CD8-positive, alpha-beta memory T cell (primary cell): ENCODE results near the gene FMNL3. TPM values are rescaled to one million over a fixed set of nuclear protein-coding genes. Genes with fewer than 3 reads are reported as not detected.

Source experiments
- CTCF ChIA-PET: fragments of 350-600 bp; sonication (Branson Sonifier 250); formaldehyde crosslinking; loops from one replicate; lab custom pipeline; 2021; ENCODE audit warnings: antibody characterized with exemption; lab: Charles Lee
- POLR2A ChIA-PET: fragments of 350-600 bp; sonication (Branson Sonifier 250); formaldehyde crosslinking; loops from one replicate; lab custom pipeline; 2021; ENCODE audit warnings: antibody characterized with exemption; lab: Charles Lee
- DNase-seq, 5 donors: peaks; one replicate each; pipeline versions ENCODE4 v3.0.0 to v3.0.0-alpha.2; 2020 to 2022; ENCODE audit warnings: mixed read lengths in 1 of 5
- H3K27ac ChIP-seq: one replicate; pipeline ENCODE4 v1.7.0; 2013; ENCODE audit warnings: low read depth, mild to moderate bottlenecking, low read length, moderate library complexity
- H3K27me3 ChIP-seq: 2 replicates; pipeline ENCODE4 v1.7.0; 2013; ENCODE audit warnings: low read length, mild to moderate bottlenecking; ENCODE audit not compliant: insufficient read depth, poor library complexity, severe bottlenecking
- H3K36me3 ChIP-seq: 2 replicates; pipeline ENCODE4 v1.7.0; 2013; ENCODE audit warnings: mild to moderate bottlenecking, low read length, moderate library complexity; ENCODE audit not compliant: insufficient read depth
- H3K4me1 ChIP-seq: 2 replicates; pipeline ENCODE4 v1.7.0; 2013; ENCODE audit warnings: mild to moderate bottlenecking, low read length, moderate library complexity; ENCODE audit not compliant: insufficient read depth
- H3K4me3 ChIP-seq: 2 replicates; pipeline ENCODE4 v1.7.0; 2013; ENCODE audit warnings: mild to moderate bottlenecking, low read length
- H3K9me3 ChIP-seq: 2 replicates; pipeline ENCODE4 v1.7.0; 2013; ENCODE audit warnings: mild to moderate bottlenecking, low read length
- H3K27ac Mint-ChIP-seq, 8 donors: one replicate each; pipeline ENCODE4 v1.8.0; 2020 to 2021; ENCODE audit warnings: mixed read lengths in 8 of 8, mild to moderate bottlenecking in 6 of 8, inconsistent platforms in 3 of 8, moderate library complexity in 3 of 8
- H3K27me3 Mint-ChIP-seq, 2 donors: one replicate each; pipeline ENCODE4 v1.8.0; 2020 to 2021; ENCODE audit warnings: mixed read lengths in 2 of 2, mild to moderate bottlenecking in 1 of 2, moderate library complexity in 1 of 2
- H3K36me3 Mint-ChIP-seq, 3 donors: one replicate each; pipeline ENCODE4 v1.8.0; 2020 to 2021; ENCODE audit warnings: mixed read lengths in 3 of 3, inconsistent platforms in 1 of 3, mild to moderate bottlenecking in 1 of 3
- H3K4me1 Mint-ChIP-seq, 3 donors: one replicate each; pipeline ENCODE4 v1.8.0; 2020 to 2021; ENCODE audit warnings: mixed read lengths in 3 of 3, inconsistent platforms in 1 of 3, mild to moderate bottlenecking in 1 of 3
- H3K4me3 Mint-ChIP-seq, 7 donors: one replicate each; pipeline ENCODE4 v1.8.0; 2020 to 2021; ENCODE audit warnings: mixed read lengths in 7 of 7, mild to moderate bottlenecking in 6 of 7, moderate library complexity in 4 of 7, inconsistent platforms in 2 of 7
- H3K9me3 Mint-ChIP-seq, 5 donors: one replicate each; pipeline ENCODE4 v1.8.0; 2020 to 2022; ENCODE audit warnings: mixed read lengths in 5 of 5, mild to moderate bottlenecking in 3 of 5, moderate library complexity in 2 of 5, inconsistent platforms in 1 of 5
- polyA plus RNA-seq: library from polyadenylated mRNA; unstranded; fragments of 300-500 nt; fragmentation: Illumina TruSeq; gene quantifications from one replicate; pipeline ENCODE4 v1.2.3, GENCODE V29; 2021
- total RNA-seq, 2 experiments: library from RNA; stranded (reverse); gene quantifications; one replicate each; pipeline ENCODE4 v1.2.3, GENCODE V29; 2021

The FMNL3 gene
- total and polyA plus RNA-seq, 3 experiments from 2014 or later = 6.3 to 36.7 (median 35.8) TPM

- Histone ChIP-seq H3K4me1 (peaks cover 69% of the 10 kb centered on the region), H3K27me3 (no peaks in the 10 kb centered on the region), H3K27ac (no peak overlapping the region), H3K36me3 (no peaks in the 10 kb centered on the region), H3K9me3 (no peaks in the 10 kb centered on the region), H3K4me3 (no peak overlapping the region)
- H3K27ac Mint-ChIP-seq = peak overlapping the region in 7 of 8 donors; percentile 66 to 100 (median 91)
- ChIA-PET POLR2A (interaction anchor here (0.8 kb wide), 1 partner anchor 20 kb away, joined by 4 read pairs; no protein-coding TSS in a partner anchor), CTCF (interaction anchor here (1.0 to 14.4 kb wide), 2 partner anchors 24 to 40 kb away, joined by 3 to 120 read pairs; partner anchors contain the start of gene FMNL3)
- no peak for DNase-seq
- H3K27me3 Mint-ChIP-seq = no peaks in the 10 kb centered on the region
- H3K4me3 Mint-ChIP-seq = peak overlapping the region in 1 of 7 donors; percentile 1
- peaks cover 72 to 91% (median 91%) of the 10 kb centered on the region in 3 donors for H3K4me1 Mint-ChIP-seq
- H3K36me3 Mint-ChIP-seq = peaks cover 6 to 17% (median 9%) of the 10 kb centered on the region in 3 donors
- H3K9me3 Mint-ChIP-seq = no peaks in the 10 kb centered on the region
Measured at GRCh38 chr12:49665384-49665783, 41.8 kb downstream of the FMNL3 start.

- peaks cover 69% of the 10 kb centered on the region for H3K4me1 ChIP-seq
- no peaks in the 10 kb centered on the region for H3K9me3 Mint-ChIP-seq
- ChIA-PET CTCF (interaction anchor here (1.0 to 14.4 kb wide), 3 partner anchors 9 to 41 kb away, joined by 3 to 120 read pairs (median 17); partner anchors contain the start of gene FMNL3), POLR2A (interaction anchor here (0.6 to 0.8 kb wide), 2 partner anchors 19 to 22 kb away, joined by 4 to 5 read pairs; no protein-coding TSS in a partner anchor)
- H3K27me3 Mint-ChIP-seq = no peaks in the 10 kb centered on the region
- H3K36me3 Mint-ChIP-seq = peaks cover 6 to 22% (median 9%) of the 10 kb centered on the region in 3 donors
- peaks cover 66 to 91% (median 87%) of the 10 kb centered on the region in 3 donors for H3K4me1 Mint-ChIP-seq
- no peaks in the 10 kb centered on the region for H3K27me3 ChIP-seq
- H3K9me3 ChIP-seq = no peaks in the 10 kb centered on the region
- H3K27ac ChIP-seq = no peak overlapping the region
- no peak for DNase-seq
- peak overlapping the region; percentile 66 to 100 (median 90) for H3K27ac Mint-ChIP-seq
- no peak overlapping the region for H3K4me3 ChIP-seq
- peak overlapping the region in 3 of 7 donors; percentile 23 to 51 (median 41) for H3K4me3 Mint-ChIP-seq
- peaks cover 4% of the 10 kb centered on the region for H3K36me3 ChIP-seq
Measured at GRCh38 chr12:49664591-49665239, 42.5 kb downstream of the FMNL3 start.

DNA sequence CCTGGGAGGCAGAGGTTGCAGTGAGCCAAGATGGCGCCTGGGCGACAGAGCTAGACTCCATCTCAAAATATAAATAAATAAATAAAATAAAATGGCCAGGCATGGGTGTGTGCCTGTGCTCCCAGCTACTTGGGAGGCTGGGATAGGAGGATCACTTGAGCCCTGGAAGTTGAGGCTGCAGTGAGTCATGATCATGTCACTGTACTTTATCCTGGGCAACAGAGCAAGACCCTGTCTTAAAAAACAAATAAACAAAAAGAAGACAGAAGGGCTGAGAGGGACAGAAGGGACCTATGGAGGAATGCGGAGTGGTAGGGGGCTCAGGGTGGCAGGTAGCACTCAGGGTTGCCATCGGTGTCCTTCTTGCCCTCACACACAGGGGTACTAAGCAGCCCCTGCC, 43.0 kb downstream of the FMNL3 start:
- peaks cover 6 to 24% (median 9%) of the 10 kb centered on the region in 3 donors for H3K36me3 Mint-ChIP-seq
- Histone ChIP-seq H3K4me1 (peaks cover 67% of the 10 kb centered on the region), H3K9me3 (no peaks in the 10 kb centered on the region), H3K27ac (no peak overlapping the region), H3K4me3 (no peak overlapping the region), H3K36me3 (peaks cover 4% of the 10 kb centered on the region), H3K27me3 (no peaks in the 10 kb centered on the region)
- ChIA-PET CTCF (interaction anchor here (2.7 to 14.4 kb wide), 3 partner anchors 10 to 42 kb away, joined by 17 to 120 read pairs (median 20); partner anchors contain the start of gene FMNL3), POLR2A (interaction anchor here (1.6 kb wide), 1 partner anchor 35 kb away, joined by 7 read pairs; no protein-coding TSS in a partner anchor)
- no peak for DNase-seq
- no peaks in the 10 kb centered on the region for H3K27me3 Mint-ChIP-seq
- H3K9me3 Mint-ChIP-seq = no peaks in the 10 kb centered on the region
- peak overlapping the region; percentile 75 to 100 (median 98) for H3K27ac Mint-ChIP-seq
- H3K4me1 Mint-ChIP-seq = peaks cover 65 to 90% (median 82%) of the 10 kb centered on the region in 3 donors
- H3K4me3 Mint-ChIP-seq = peak overlapping the region in 4 of 7 donors; percentile 23 to 63 (median 41)

- ChIA-PET POLR2A (interaction anchor here (0.6 to 2.1 kb wide), 7 partner anchors 8 to 136 kb away, joined by 3 to 8 read pairs (median 7); partner anchors contain the start of gene TMBIM6), CTCF (interaction anchor here (0.9 to 14.4 kb wide), 9 partner anchors 8 to 296 kb away, joined by 3 to 120 read pairs (median 3); partner anchors contain the start of genes FMNL3 and SPATS2)
- peaks cover 62% of the 10 kb centered on the region for H3K4me1 ChIP-seq
- Mint-ChIP-seq H3K4me3 (peak overlapping the region; percentile 18 to 92 (median 81)), H3K9me3 (no peaks in the 10 kb centered on the region), H3K4me1 (peaks cover 60 to 83% (median 73%) of the 10 kb centered on the region in 3 donors), H3K36me3 (peaks cover 7 to 29% (median 9%) of the 10 kb centered on the region in 3 donors), H3K27me3 (no peaks in the 10 kb centered on the region), H3K27ac (peak overlapping the region; percentile 96 to 100 (median 98))
- H3K4me3 ChIP-seq = peak overlapping the region; percentile 46
- H3K27me3 ChIP-seq = no peaks in the 10 kb centered on the region
- H3K9me3 ChIP-seq = no peaks in the 10 kb centered on the region
- H3K27ac ChIP-seq = peak overlapping the region; percentile 62
- peak; percentile 67 to 88 (median 77) for DNase-seq
- H3K36me3 ChIP-seq = peaks cover 4% of the 10 kb centered on the region
Measured at GRCh38 chr12:49662998-49663843, 44.0 kb downstream of the FMNL3 start.

DNA sequence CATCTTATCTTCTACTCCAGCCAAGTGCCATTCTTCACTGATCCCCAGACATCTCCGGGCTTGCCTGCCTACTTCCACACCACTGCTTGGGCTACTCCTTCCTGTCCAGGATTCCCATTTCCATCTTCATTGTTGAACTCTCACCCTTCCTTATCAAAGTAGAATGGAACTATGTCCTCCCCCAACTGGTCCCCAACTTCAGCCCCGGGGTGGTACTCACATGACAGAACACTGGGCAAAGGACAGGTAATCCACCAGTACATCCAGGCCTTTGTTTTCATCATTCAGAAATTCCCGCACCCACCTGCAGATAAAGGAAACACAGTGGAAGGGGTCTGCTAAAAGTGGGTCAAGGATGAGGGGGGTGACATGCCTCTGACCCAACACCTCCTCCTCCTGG, 45.5 kb downstream of the FMNL3 start:
- H3K9me3 Mint-ChIP-seq = no peaks in the 10 kb centered on the region
- Histone ChIP-seq H3K9me3 (no peaks in the 10 kb centered on the region), H3K4me3 (no peak overlapping the region), H3K4me1 (peaks cover 60% of the 10 kb centered on the region), H3K27me3 (no peaks in the 10 kb centered on the region), H3K27ac (no peak overlapping the region), H3K36me3 (peaks cover 11% of the 10 kb centered on the region)
- CTCF ChIA-PET = interaction anchor here (1.3 to 3.0 kb wide), 3 partner anchors 13 to 39 kb away, joined by 3 to 20 read pairs (median 5); partner anchors contain the start of gene PRPF40B
- DNase-seq = no peak
- peaks cover 16 to 42% (median 16%) of the 10 kb centered on the region in 3 donors for H3K36me3 Mint-ChIP-seq
- peak overlapping the region in 5 of 7 donors; percentile 4 to 87 (median 54) for H3K4me3 Mint-ChIP-seq
- H3K4me1 Mint-ChIP-seq = peaks cover 57 to 77% (median 58%) of the 10 kb centered on the region in 3 donors
- peak overlapping the region; percentile 96 to 100 (median 98) for H3K27ac Mint-ChIP-seq
- POLR2A ChIA-PET = interaction anchor here (0.8 to 2.1 kb wide), 2 partner anchors 9 to 80 kb away, joined by 3 to 8 read pairs; partner anchors contain the start of gene TMBIM6
- H3K27me3 Mint-ChIP-seq = no peaks in the 10 kb centered on the region

GRCh38 chr12:49661191-49661590, 46.0 kb downstream of the FMNL3 start:
- H3K36me3 Mint-ChIP-seq = peaks cover 16 to 47% (median 16%) of the 10 kb centered on the region in 3 donors
- H3K4me1 ChIP-seq = peaks cover 66% of the 10 kb centered on the region
- peaks cover 15% of the 10 kb centered on the region for H3K36me3 ChIP-seq
- no peaks in the 10 kb centered on the region for H3K9me3 ChIP-seq
- peak overlapping the region in 6 of 7 donors; percentile 4 to 87 (median 44) for H3K4me3 Mint-ChIP-seq
- H3K9me3 Mint-ChIP-seq = no peaks in the 10 kb centered on the region
- no peaks in the 10 kb centered on the region for H3K27me3 Mint-ChIP-seq
- ChIA-PET CTCF (interaction anchor here (1.1 to 3.0 kb wide), 4 partner anchors 16 to 56 kb away, joined by 3 to 20 read pairs (median 4); partner anchors contain the start of gene PRPF40B), POLR2A (interaction anchor here (0.8 kb wide), 1 partner anchor 9 kb away, joined by 3 read pairs; no protein-coding TSS in a partner anchor)
- H3K27me3 ChIP-seq = no peaks in the 10 kb centered on the region
- H3K4me3 ChIP-seq = no peak overlapping the region
- no peak overlapping the region for H3K27ac ChIP-seq
- peak overlapping the region; percentile 96 to 100 (median 98) for H3K27ac Mint-ChIP-seq
- DNase-seq = no peak
- peaks cover 60 to 77% (median 60%) of the 10 kb centered on the region in 3 donors for H3K4me1 Mint-ChIP-seq

GRCh38 chr12:49659753-49660152, 47.5 kb downstream of the FMNL3 start:
- no peak overlapping the region for H3K27ac ChIP-seq
- no peak overlapping the region for H3K4me3 ChIP-seq
- CTCF ChIA-PET = interaction anchor here (1.7 kb wide), 1 partner anchor 48 kb away, joined by 5 read pairs; no protein-coding TSS in a partner anchor
- no peak for DNase-seq
- no peaks in the 10 kb centered on the region for H3K27me3 ChIP-seq
- Mint-ChIP-seq H3K27ac (peak overlapping the region in 4 of 8 donors; percentile 7 to 98 (median 46)), H3K4me3 (no peak overlapping the region), H3K9me3 (no peaks in the 10 kb centered on the region), H3K36me3 (peaks cover 16 to 50% (median 17%) of the 10 kb centered on the region in 3 donors), H3K27me3 (no peaks in the 10 kb centered on the region), H3K4me1 (peaks cover 52 to 66% (median 57%) of the 10 kb centered on the region in 3 donors)
- POLR2A ChIA-PET = no interaction called here
- peaks cover 65% of the 10 kb centered on the region for H3K4me1 ChIP-seq
- H3K9me3 ChIP-seq = no peaks in the 10 kb centered on the region
- H3K36me3 ChIP-seq = peaks cover 19% of the 10 kb centered on the region
